WI38 (cell line): ENCODE measurements around the gene KRT73.

ENCODE experiments used
- H3K4me3 ChIP-seq: 2 replicates; pipeline ENCODE4 v1.5.1; 2011; ENCODE audit warnings: low read depth, mild to moderate bottlenecking, control low read depth, low read length
- TF ChIP-seq, protein P1 (sequence below): IDR thresholded peaks from 2 replicates; pipeline ENCODE4 v1.5.1; 2012; ENCODE audit warnings: low read depth, mild to moderate bottlenecking, control low read depth, low read length

KRT73 gene

DNA sequence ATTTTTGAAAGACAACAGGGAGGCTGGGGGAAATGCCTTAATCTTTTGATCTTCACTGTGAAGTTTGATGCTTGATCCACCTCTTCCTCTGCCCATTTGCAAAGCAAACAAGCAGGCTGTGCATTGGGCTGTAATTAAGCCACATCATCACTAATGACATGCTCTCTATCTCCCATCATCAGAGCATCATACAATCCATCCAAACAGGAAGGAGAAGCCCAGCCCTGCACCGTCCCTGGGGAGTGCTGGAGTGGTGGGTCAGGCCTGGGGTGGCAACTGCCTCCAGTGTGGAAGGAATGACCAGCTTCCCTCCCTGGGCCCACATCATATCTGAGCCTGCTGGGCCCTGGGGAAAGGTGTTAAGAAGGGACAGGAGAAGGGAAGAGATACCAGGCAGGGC lies 37.9 kb downstream of the KRT73 start:
- TF ChIP-seq, protein P1, sequence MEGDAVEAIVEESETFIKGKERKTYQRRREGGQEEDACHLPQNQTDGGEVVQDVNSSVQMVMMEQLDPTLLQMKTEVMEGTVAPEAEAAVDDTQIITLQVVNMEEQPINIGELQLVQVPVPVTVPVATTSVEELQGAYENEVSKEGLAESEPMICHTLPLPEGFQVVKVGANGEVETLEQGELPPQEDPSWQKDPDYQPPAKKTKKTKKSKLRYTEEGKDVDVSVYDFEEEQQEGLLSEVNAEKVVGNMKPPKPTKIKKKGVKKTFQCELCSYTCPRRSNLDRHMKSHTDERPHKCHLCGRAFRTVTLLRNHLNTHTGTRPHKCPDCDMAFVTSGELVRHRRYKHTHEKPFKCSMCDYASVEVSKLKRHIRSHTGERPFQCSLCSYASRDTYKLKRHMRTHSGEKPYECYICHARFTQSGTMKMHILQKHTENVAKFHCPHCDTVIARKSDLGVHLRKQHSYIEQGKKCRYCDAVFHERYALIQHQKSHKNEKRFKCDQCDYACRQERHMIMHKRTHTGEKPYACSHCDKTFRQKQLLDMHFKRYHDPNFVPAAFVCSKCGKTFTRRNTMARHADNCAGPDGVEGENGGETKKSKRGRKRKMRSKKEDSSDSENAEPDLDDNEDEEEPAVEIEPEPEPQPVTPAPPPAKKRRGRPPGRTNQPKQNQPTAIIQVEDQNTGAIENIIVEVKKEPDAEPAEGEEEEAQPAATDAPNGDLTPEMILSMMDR: no peak
- H3K4me3 ChIP-seq: no peak overlapping the region

DNA sequence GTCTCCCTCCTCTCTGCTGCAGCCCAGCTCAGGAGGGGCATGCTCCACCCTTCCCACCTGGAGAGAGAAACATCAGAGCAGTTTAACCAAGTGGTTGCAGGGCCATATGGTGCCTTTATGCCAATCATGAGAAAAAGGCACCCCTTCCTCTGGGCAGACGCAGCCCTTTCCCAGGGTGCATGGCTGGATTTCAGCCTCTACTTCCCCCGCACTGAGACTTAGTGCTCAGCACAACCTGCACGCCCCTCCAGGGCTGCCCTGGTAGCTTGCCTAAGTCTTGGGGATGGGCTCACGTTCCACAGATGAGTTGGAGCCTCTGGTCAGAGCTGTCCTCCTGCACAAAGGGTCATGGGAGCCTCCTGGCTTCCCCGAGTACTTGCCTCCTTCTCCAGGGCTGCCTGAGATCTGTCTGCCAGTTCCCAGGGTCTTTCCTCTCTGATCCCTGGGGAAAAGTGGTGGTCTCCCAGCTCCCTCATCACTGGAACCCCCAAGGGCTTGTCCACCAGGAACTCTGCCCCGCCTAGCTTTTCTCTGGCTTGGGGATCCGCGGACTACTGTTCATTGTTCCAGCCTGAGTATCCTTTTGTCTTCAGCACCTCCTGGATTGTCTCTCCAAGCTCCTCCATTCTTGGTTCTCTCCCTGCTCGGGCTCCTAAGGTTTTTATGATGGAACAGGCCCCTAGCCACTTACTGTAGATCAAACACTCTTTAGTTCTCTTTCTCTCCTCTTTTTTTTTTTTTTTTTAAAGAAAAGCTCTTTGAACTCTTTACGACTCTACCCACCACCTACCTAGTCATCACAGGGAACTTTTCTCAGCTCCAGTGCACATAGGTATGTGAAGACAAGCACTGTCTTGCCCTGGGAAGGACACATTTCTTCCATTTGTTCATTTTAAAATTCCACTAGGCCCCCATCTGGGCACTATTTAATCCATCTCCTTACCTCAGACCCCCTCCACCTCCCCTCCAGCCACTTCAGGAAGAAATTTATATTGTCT lies 38.6 kb downstream of the KRT73 start:
- no peak overlapping the region for H3K4me3 ChIP-seq
- TF ChIP-seq, protein P1: no peak

DNA sequence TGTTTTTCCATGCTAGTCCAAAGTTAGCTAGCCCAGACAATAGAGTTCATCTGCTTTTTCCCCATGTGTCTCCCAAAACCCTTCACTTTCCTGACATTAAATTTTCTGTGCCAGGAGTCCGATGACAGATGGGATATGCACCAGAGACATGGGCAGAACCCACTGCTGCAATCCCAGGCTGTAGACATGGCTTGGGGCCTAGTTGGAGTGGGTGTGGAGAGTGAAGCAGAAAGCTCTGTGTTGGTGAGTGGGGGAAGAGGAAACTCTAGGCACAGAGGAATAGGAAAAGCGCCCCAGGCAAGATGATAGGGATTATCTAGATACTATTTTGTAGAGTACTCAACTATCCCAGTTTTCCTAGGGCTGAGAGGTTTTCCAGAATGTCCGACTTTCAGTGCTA lies 39.9 kb downstream of the KRT73 start:
- no peak overlapping the region for H3K4me3 ChIP-seq
- TF ChIP-seq, protein P1: no peak

- TF ChIP-seq, protein P1: no peak
- no peak overlapping the region for H3K4me3 ChIP-seq
Observed at GRCh38 chr12:52577316-52577715, 41.0 kb downstream of the KRT73 start.

DNA sequence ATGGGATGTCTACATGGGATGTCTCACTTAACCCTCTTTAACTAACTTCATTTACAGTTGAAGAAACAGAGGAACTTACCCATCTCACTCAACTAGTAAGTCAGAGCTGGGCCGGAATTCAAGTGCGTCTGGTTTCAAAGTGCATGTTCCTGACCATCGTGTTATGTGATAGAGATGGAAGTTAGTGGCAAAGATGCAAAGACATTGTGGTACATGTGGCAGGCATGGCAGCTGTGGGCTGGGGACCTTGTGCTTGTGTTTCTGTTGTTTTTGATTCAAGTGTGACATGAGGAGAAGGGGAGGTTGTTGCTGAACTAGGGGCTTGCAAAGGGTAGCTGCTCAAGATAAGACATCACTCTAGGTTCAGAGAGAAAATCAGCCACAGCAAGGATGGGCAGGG lies 42.4 kb downstream of the KRT73 start:
- H3K4me3 ChIP-seq: no peak overlapping the region
- TF ChIP-seq, protein P1: no peak

DNA sequence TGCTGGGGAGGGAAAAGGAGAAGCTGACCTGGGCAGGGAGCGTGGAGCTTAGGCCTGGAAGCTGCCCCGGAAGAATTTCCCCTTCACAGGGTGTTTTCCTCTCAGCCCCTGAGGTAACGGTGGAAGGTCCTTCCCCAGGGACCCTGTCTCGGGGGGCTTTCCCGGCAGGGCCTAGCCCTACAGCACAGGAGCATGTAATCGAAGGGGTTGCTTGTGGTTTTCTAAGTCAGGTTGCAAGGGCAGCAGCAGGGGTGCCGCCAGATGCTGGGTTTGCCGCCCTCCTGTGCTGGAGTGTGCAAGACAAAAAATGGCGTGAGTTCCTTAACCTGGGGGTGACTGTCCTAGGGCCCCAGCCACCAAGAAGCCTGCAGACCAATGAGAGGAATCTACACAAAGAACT lies 43.1 kb downstream of the KRT73 start:
- TF ChIP-seq, protein P1: no peak
- no peak overlapping the region for H3K4me3 ChIP-seq

GRCh38 chr12:52573743-52574142 lies 44.6 kb downstream of the KRT73 start, which contains the start of gene KRT74:
KRT74 (minus strand) TSS chr12:52573843; CDS start chr12:52573777, 66 bp downstream.
- TF ChIP-seq, protein P1: no peak
- no peak within 1 kb of the TSS for H3K4me3 ChIP-seq
